KMS-11 (cell line): ENCODE data around the gene MTF2.
A peak's percentile ranks its signal among the peaks of the same experiment; 100 is the strongest.
"Not testable (repeated sequence)": the region's sequence is repeated elsewhere in the genome, so short reads cannot be mapped to it uniquely, and the experiment has no call there.

ENCODE experiments used
- H2AFZ ChIP-seq: fragments of 200-600 bp; sonication (generic); 2 replicates; pipeline ENCODE4 v1.6.1; 2016; ENCODE audit warnings: antibody characterized with exemption, mixed run types, low read depth
- H3K27ac ChIP-seq: fragments of 200-600 bp; sonication (generic); 2 replicates; pipeline ENCODE4 v1.6.1; 2016; ENCODE audit warnings: mild to moderate bottlenecking, mixed run types
- H3K27me3 ChIP-seq: fragments of 200-600 bp; sonication (generic); 2 replicates; pipeline ENCODE4 v1.6.1; 2017; ENCODE audit warnings: mild to moderate bottlenecking, low read depth, mixed run types, moderate library complexity; ENCODE audit not compliant: insufficient read depth
- H3K36me3 ChIP-seq: fragments of 200-600 bp; sonication (generic); 2 replicates; pipeline ENCODE4 v1.6.1; 2017; ENCODE audit warnings: mild to moderate bottlenecking, mixed run types; ENCODE audit not compliant: insufficient read depth
- H3K4me1 ChIP-seq: fragments of 200-600 bp; sonication (generic); 2 replicates; pipeline ENCODE4 v1.6.1; 2016; ENCODE audit warnings: mild to moderate bottlenecking, low read depth, mixed run types; ENCODE audit not compliant: poor library complexity, severe bottlenecking
- H3K4me2 ChIP-seq: fragments of 200-600 bp; sonication (generic); 2 replicates; pipeline ENCODE4 v1.7.0; 2016; ENCODE audit warnings: mild to moderate bottlenecking, mixed run types
- H3K4me3 ChIP-seq: fragments of 200-600 bp; sonication (generic); IDR thresholded peaks from 2 replicates; pipeline ENCODE4 v1.6.1; 2017; ENCODE audit warnings: low read depth, low read length, mixed read lengths; ENCODE audit not compliant: insufficient read depth
- H3K79me2 ChIP-seq: fragments of 200-600 bp; sonication (generic); 2 replicates; pipeline ENCODE4 v1.6.1; 2016; ENCODE audit warnings: low read depth, mixed run types; ENCODE audit not compliant: insufficient read depth
- H3K9ac ChIP-seq: fragments of 200-600 bp; sonication (generic); 2 replicates; pipeline ENCODE4 v1.6.1; 2016; ENCODE audit warnings: mild to moderate bottlenecking, mixed run types
- H4K20me1 ChIP-seq: fragments of 200-600 bp; sonication (generic); 2 replicates; pipeline ENCODE4 v1.6.1; 2016; ENCODE audit warnings: mild to moderate bottlenecking, mixed run types; ENCODE audit not compliant: insufficient read depth
- CTCF ChIP-seq: fragments of 200-600 bp; sonication (generic); conservative IDR thresholded peaks from 2 replicates; pipeline ENCODE4 v1.6.1; 2017; ENCODE audit warnings: low read depth, mild to moderate bottlenecking, antibody characterized with exemption, low read length, moderate library complexity, mixed read lengths

The MTF2 gene

DNA sequence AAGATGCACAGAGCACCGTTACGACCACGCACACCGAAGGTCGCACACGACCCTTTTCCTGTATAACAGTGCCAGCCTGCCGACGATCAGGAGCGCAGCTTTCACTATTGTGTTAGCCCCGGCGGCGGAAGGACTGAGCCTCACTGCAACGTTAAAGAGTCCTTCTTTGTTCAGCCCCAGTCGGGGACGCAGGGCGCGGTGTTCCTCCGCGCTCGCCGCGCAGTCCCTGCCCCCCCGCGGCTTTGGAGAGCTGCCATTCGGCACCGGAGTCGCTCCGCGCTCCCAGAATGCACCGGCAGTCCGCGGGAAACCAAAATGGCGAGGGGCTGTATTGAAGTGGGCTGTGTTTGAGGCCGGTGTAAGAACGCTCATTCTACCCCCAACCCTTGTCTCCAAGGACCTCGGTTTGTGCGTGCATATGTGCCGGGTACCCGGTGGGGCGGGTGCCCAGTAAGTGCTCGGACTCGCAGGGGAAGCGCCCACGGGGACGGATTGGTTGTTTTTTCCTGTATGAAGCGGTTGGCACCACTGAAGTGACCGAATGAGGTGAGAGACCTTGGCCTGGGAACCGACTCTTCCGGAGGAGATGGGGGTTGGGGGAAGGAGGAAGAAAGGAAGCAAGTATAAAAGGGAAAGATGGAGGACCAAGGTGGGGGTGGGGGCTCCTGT, at the start of gene MTF2:
Gene MTF2 (plus strand): TSS at position 298 of the 669 bp plus-strand sequence. CDS start 244 bp downstream, at position 542.
- Histone ChIP-seq H2AFZ (peak within 1 kb of the TSS; percentile 89), H3K9ac (peak within 1 kb of the TSS; percentile 79), H3K27ac (peak within 1 kb of the TSS; percentile 64), H3K27me3 (no peaks in the 10 kb centered on the region), H3K4me2 (peak within 1 kb of the TSS; percentile 98), H3K79me2 (peaks cover 50% of the 10 kb centered on the region), H3K36me3 (no peaks in the 10 kb centered on the region), H3K4me3 (peak within 1 kb of the TSS; percentile 62), H3K4me1 (peaks cover 41% of the 10 kb centered on the region), H4K20me1 (no peaks in the 10 kb centered on the region)
- no peak for TF ChIP-seq CTCF

DNA sequence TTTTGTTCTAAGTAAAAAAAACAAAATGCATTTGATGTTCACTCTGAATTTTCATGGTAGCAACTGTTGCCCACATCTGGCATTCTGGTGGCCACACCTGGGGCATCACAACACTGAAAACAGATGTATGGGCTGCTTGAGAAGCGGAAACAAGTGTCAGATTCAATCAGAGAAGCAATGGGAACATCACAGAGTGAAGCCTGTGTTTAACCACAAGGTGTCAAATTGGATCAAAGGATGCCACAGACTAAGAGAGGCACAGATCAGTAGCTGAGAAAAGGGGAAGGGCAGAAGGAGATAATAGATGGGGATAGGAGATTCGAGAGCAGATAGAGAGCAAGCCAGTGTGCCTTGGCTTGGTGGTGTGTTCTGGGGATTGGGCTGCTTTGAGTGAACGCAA, 49.8 kb upstream of the MTF2 start:
- Histone ChIP-seq H3K27me3 (no peaks in the 10 kb centered on the region), H2AFZ (no peak overlapping the region), H3K4me2 (peak overlapping the region; percentile 70), H3K9ac (no peak overlapping the region; the same call in 1 of the 2 replicates), H3K27ac (peak overlapping the region; percentile 68), H3K79me2 (no peaks in the 10 kb centered on the region), H3K4me1 (peaks cover 60% of the 10 kb centered on the region), H4K20me1 (no peaks in the 10 kb centered on the region), H3K4me3 (no peak overlapping the region), H3K36me3 (no peaks in the 10 kb centered on the region)
- no peak for TF ChIP-seq CTCF

- Histone ChIP-seq H3K4me2 (peak overlapping the region; percentile 22; the same call in 1 of the 2 replicates), H3K27ac (peak overlapping the region; percentile 68)
- not testable (repeated sequence) for H3K4me3 ChIP-seq
These were observed 48.9 kb upstream of the MTF2 start for GRCh38 chr1:93030191-93030590.

DNA sequence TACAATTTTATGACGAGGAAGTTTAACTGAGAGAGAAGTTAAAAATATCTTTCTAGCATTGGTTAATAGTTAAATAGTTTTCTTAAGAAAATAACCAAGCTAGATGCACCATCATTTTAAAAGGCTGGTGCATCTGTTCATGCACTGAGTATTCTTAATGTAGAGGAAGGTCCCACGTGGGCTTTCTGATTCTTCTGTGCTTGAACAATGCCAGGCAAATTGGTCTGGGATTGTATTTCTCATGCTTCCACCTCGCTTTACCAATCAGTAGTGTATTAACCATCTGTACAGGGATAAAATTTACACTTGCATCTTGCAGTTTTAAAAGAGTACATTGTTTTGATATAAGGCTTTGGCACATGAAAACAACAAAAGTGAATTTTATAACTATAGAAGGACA, 47.4 kb upstream of the MTF2 start:
- Histone ChIP-seq H3K27ac (no peak overlapping the region), H3K79me2 (no peaks in the 10 kb centered on the region), H2AFZ (no peak overlapping the region), H3K9ac (no peak overlapping the region), H3K4me3 (no peak overlapping the region), H4K20me1 (no peaks in the 10 kb centered on the region), H3K4me2 (no peak overlapping the region), H3K36me3 (no peaks in the 10 kb centered on the region), H3K27me3 (no peaks in the 10 kb centered on the region), H3K4me1 (peaks cover 64% of the 10 kb centered on the region)
- TF ChIP-seq CTCF = no peak

More at GRCh38 chr1:93030191-93030590, 48.9 kb upstream of the MTF2 start:
- not testable (repeated sequence) for H2AFZ ChIP-seq, H3K27me3 ChIP-seq, H3K36me3 ChIP-seq, H3K9ac ChIP-seq, H4K20me1 ChIP-seq, H3K79me2 ChIP-seq
- H3K4me1 ChIP-seq = peaks cover 64% of the 10 kb centered on the region

DNA sequence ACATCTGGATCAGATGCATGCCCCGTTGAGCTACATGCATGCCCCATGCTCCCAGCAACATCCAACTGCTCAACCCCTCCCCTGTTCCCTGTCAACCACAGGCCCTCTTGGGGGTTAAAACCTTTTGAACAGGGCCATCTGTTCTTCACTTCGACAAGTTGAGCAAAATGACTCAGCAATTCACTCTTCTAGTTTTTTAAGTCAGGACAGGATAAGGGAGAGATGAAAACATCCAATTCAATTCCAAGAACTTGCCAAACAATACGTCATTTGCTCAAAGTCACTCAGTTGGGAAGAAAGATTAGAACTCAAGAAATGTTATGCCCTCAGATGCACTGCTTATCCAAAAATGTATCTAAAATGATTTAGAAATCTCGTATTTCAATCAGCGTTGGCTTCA, 46.1 kb upstream of the MTF2 start:
- H3K9ac ChIP-seq = no peak overlapping the region; the same call in 1 of the 2 replicates
- peak overlapping the region; percentile 34; the same call in 1 of the 2 replicates for H2AFZ ChIP-seq
- H4K20me1 ChIP-seq = no peaks in the 10 kb centered on the region
- H3K79me2 ChIP-seq = no peaks in the 10 kb centered on the region
- H3K27ac ChIP-seq = peak overlapping the region; percentile 40; the same call in 1 of the 2 replicates
- H3K4me2 ChIP-seq = peak overlapping the region; percentile 61
- no peak overlapping the region for H3K4me3 ChIP-seq
- no peak for TF ChIP-seq CTCF
- H3K4me1 ChIP-seq = peaks cover 61% of the 10 kb centered on the region
- no peaks in the 10 kb centered on the region for H3K36me3 ChIP-seq
- H3K27me3 ChIP-seq = no peaks in the 10 kb centered on the region
